ENCODE measurements around the gene JAKMIP1.
"Not testable (repeated sequence)": the region's sequence is repeated elsewhere in the genome, so short reads cannot be mapped to it uniquely, and the experiment has no call there.

Gene JAKMIP1

GRCh38 chr4:6228158-6229067 lies 28.1 kb upstream of the JAKMIP1 start:
- no peak for DNase-seq

DNA sequence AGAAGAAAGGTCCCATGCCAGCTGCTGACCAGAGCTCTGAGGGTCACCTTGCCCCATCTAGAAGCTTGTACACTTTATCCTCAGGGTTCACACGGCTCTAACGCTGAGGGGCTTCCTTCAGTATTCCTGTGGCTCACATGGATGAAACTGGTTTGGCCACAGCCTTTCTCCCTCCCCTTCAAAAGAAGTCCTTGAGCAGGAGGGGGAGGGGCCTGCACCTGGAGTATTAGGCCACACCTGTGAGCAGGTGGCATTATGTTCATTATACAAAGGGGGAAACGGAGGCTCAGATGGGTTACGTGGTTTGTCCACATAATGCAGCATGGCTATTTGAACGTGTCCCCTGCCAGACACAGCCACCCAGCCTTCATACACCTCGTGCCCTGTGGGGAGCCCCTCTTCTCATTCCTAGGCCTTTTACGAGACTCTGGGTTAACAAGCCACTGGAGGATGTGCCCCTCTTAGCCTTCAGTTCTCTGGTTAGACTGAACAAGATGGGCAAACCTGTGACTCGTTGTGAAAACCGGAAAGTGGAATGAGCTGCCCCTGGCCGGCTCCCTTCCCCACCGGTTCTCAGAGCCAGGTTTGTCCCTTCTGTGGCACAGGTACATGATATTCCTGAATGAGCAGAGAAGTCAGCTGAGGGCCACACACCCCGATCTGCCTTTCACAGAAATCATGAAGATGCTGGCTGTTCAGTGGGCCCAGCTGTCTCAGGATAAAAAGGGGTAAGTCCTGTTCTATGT lies 27.2 kb upstream of the JAKMIP1 start:
- DNase-seq: no peak

DNA sequence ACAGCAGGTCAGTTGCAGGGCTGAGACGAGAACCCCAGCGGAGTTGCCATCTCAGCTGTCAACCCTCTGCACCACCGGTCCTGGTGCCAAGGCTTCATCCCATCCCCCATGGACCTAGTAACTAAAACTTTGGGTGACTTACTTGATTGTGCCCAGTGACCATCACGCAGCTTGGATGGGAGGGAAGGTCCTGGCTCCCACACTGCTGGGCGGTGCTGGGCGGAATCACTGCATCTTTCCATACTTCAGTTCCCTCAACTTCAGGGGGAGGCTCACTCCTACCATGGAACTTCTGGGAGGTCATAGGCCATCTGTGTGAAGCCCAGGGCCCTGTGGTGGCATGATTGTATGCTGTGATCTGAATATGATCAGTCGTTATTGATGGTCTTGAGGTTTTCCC lies 26.2 kb upstream of the JAKMIP1 start:
- no peak for DNase-seq

- peak; percentile 46 for DNase-seq
Measured at GRCh38 chr4:6225469-6225868, 25.1 kb upstream of the JAKMIP1 start.

GRCh38 chr4:6224735-6225134 lies 24.4 kb upstream of the JAKMIP1 start:
- DNase-seq: no peak

GRCh38 chr4:6222761-6223292 lies 22.5 kb upstream of the JAKMIP1 start:
- no peak for DNase-seq

- DNase-seq: peak; percentile 40
Measured at GRCh38 chr4:6221851-6222760, 21.8 kb upstream of the JAKMIP1 start.

GRCh38 chr4:6221301-6221850 lies 21.0 kb upstream of the JAKMIP1 start:
- DNase-seq: no peak

DNA sequence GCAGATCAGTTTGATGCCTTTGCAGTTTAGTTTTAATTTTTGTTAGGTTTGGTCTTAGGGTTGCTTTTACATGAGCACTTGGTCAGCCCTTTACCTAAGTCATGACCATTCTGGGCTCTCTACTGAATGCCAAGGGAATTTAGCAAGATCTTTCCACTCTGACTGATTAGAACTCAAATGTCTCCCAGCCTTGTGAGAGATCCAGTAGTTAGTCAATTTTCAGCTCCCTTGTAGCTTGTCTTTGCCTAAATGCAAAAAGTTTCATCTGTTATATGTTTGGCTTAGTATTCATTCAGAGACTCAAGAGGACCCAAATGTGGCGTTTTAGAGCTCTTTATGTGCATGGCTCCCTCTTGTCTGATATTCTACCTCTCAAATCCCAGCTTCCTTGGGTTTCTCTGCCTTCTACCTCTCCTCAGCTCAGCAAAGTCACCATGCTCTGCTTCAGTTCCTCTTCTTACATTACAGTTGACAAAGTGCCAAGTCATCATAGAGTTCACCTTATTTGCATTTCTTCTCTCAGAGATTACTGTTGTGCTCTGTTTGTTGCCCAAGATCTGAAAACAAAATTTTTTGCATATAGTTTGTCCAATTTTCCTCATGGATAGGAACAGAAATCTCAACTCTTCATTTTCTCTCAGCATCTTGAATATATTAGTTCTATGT lies 17.5 kb upstream of the JAKMIP1 start:
- no peak for DNase-seq

DNA sequence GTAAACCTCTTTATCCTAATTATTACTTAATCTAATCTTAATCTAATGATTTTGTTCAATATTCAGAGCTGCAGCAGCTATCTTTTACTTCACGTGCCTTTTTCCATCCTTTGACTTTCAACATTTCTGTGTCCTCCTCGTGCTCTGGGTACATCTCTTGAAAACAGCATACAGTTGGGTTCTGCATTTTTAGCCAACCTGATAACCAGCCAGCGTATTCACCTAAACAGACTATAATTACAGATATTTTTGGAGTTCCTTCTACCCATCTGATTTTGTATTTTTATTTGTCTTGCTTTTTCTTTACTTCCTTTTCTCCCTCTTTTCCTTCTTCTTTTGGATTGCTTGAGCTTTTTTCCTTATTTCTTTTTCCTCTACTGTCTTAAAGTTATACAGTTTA lies 16.2 kb upstream of the JAKMIP1 start:
- DNase-seq: no peak

- no peak for DNase-seq
Measured at GRCh38 chr4:6209921-6210320, 9.6 kb upstream of the JAKMIP1 start.

GRCh38 chr4:6209291-6209690 lies 8.9 kb upstream of the JAKMIP1 start:
- DNase-seq: not testable (repeated sequence)

DNA sequence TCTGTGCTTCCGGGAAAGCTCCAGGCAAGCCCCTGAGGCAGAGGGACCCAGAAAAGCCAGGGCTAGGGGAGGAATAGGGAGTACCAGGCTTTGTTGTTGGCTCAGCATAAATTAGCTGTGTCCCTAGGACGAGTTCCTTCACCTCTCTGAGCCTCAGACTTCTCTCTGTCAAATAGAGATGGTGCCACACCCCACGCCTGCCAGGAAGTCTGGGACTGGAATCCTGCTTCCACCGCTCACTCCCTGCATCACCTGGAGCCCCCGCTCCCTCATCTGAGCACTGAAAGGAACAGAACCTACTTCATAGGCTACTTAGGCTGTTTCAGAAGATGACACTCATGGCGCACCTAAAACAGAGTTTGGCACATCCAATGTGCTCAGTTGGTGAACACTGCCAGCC lies 8.1 kb upstream of the JAKMIP1 start:
- DNase-seq: no peak

DNA sequence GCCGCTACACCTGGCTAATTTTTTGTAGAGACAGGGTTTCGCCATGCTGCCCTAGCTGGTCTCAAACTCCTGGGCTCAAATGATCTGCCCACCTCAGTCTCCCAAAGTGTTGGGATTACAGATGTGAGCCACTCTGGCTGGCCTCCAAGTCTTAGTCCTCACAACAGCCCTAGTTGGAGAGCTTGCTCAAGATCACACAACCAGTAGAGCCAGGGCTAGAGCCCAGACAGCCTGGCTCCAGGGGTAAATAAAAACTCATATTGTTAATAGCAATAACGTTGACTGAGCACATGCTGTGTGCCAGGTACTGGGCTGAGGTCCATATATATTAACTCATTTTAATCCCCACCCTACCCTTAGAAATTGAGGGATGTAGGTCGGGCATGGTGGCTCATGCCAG lies 7.3 kb upstream of the JAKMIP1 start:
- DNase-seq: no peak

DNA sequence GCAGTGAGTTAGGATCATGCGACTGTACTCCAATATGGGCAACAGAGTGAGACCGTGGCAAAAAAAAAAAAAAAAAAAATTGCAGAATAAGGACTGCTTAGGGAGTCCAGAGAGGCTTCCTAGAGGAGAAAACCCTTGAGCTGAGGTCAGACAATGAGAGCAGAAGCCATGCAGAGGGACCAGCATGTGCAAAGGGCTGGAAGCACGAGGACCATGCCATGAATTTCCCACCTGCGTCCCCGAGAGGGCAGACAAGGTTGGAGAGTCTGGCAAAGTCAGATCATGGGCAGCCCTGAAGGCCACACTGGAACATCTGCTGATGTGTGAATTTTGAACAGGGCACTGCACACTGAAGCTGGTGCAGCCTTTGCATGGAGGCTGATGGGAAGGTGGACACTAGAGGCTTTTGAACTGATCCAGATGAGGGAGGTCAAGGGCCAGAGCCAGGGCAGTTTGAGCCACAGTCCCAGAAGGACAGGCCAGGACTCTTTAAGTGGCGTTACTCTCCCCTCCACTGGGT lies 6.5 kb upstream of the JAKMIP1 start:
- no peak for DNase-seq

GRCh38 chr4:6205973-6206372 lies 5.6 kb upstream of the JAKMIP1 start:
- no peak for DNase-seq

GRCh38 chr4:6205567-6205931 lies 5.2 kb upstream of the JAKMIP1 start:
- no peak for DNase-seq

GRCh38 chr4:6204871-6205566 lies 4.7 kb upstream of the JAKMIP1 start:
- DNase-seq: no peak

DNA sequence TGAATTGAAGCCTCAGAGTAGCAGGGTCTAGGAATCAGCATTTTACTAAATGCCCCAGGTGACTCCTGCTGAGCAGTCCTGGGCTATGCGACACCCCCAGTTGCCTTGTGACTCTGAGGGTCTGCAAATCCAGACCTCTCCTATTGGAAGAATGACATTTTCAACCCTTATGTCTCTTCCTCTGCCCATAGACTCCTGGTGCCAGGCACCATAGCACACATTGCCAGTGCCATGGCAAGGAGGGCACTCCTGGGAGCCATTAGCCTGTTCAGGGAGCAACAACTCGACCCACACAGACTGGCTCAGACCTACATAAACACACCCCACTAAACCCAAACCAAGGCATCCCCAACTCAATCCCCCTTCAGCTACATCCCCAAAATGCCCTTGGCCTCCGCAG lies 3.7 kb upstream of the JAKMIP1 start:
- DNase-seq: no peak

DNA sequence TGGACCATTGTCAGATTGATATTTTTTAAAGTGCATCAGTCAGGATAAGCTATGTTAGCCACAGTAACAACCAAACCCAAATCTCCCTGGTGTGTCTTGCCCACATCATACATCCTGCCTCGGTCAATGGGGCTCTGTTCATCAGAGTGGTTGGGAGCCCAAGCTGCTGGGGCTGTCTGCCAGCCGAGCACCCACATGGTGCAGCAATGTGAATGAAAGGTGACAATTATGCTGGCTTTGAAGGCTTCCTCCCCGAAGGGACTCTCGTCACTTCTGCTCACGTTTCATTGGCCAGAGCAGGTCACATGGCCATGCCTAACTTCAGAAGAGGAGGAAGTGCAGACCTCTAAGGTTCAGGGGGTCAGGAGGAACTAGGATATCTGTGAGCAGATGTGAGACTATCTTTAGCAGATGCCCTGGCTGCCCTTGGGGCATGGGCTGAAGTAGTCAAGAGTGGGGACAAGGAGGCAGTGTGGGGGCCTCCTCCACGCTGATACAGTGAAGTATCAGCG lies 1.3 kb upstream of the JAKMIP1 start:
- no peak for DNase-seq

- no peak for DNase-seq
Measured at GRCh38 chr4:6200922-6201362, 593 bp upstream of the JAKMIP1 start.

Data from femur (tissue), 1 donor.